ENCODE measurements around the gene AIRE. TPM values are rescaled to one million over a fixed set of nuclear protein-coding genes. Genes with fewer than 3 reads are reported as not detected.

AIRE gene
- polyA plus RNA-seq, 1 experiment = not detected

DNA sequence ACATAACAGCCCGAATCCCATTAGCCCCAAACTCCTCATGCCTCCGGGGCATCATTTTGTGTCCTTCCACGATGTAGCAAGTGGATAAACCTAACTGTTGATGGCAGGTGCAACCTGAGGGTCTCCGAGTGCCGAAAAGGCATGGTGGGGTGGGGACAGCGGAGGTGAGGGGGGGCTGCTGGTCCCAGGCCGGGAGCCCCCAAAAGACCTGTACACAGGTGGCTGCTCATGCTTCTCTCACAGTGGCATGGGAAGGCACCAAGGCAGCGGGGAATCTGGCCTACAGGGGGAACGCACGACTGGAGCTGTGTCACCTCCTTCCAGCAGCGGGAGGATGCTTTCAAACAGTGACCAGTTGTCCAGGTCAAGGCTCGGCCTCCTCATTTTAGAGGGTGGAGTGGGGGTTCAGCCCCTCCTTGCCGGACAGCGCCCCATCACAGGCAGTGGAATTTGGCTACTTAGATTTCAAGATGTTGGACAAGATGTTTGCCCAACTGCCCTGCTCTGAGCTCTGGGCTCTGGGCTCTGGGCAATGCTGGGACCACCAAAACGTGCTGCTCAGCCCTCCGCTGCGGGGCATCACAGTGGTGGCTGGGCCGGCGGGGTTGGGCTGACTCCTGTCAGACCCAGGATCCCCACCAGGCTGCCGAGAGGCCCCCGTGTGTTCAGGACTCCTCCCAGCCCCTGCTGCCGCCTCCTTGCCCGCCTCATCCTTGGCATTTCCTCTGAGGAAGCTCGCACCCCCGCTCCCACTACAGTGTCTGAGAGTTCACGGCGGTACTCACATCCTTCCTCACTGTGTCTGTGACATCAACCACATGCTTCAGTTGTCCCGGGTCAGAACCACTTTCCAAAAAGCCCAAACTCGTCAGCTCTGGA, 31.6 kb upstream of the AIRE start:
- H3K27ac ChIP-seq (ENCODE audit: low read depth, low read length) = no peak overlapping the region
- no peak for DNase-seq (ENCODE audit: low read depth, low spot score)
- H3K27me3 ChIP-seq (ENCODE audit: control insufficient read depth, insufficient read depth, low read length) = peaks cover 5% of the 10 kb centered on the region
- ChIA-PET POLR2A (no interaction called here), CTCF (no interaction called here)
- H3K9me3 ChIP-seq (ENCODE audit: control insufficient read depth, insufficient read depth, low read length) = no peaks in the 10 kb centered on the region; the same call in 1 of the 2 replicates
- TF ChIP-seq, protein P1, sequence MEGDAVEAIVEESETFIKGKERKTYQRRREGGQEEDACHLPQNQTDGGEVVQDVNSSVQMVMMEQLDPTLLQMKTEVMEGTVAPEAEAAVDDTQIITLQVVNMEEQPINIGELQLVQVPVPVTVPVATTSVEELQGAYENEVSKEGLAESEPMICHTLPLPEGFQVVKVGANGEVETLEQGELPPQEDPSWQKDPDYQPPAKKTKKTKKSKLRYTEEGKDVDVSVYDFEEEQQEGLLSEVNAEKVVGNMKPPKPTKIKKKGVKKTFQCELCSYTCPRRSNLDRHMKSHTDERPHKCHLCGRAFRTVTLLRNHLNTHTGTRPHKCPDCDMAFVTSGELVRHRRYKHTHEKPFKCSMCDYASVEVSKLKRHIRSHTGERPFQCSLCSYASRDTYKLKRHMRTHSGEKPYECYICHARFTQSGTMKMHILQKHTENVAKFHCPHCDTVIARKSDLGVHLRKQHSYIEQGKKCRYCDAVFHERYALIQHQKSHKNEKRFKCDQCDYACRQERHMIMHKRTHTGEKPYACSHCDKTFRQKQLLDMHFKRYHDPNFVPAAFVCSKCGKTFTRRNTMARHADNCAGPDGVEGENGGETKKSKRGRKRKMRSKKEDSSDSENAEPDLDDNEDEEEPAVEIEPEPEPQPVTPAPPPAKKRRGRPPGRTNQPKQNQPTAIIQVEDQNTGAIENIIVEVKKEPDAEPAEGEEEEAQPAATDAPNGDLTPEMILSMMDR (IDR thresholded peaks at IDR 0.05; ENCODE audit: low read depth, low read length) = no peak
- no peak overlapping the region for H3K4me3 ChIP-seq (ENCODE audit: low read depth, low read length)

DNA sequence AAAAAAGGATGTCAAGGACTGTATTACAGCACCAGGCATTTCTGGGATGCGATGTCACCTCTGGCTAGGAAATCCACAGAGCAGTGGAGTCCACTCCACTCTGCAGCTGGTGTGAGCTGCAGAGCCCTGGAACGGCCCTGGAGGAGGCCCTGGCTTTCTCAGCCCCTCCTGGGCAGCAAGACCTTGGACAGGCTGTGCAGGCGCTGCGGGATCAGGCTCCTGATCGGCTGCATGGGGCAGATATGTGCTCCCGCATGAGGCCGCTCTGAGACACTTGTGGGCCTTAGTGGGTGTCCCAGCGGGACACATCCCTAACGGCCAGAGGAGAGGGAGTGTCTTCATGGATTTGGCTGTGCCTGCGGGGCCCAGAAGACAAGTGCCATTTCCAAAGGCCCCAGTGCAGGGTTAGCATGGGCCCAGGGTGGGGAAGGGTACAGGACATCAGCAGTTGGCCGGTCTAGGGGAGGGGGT, 30.1 kb upstream of the AIRE start:
- ChIA-PET POLR2A (interaction anchor here (0.5 kb wide), 1 partner anchor 187 kb away, joined by 3 read pairs; no protein-coding TSS in a partner anchor), CTCF (no interaction called here)
- Histone ChIP-seq H3K27me3 (ENCODE audit: control insufficient read depth, insufficient read depth, low read length) (peaks cover 6% of the 10 kb centered on the region), H3K9me3 (ENCODE audit: control insufficient read depth, insufficient read depth, low read length) (no peaks in the 10 kb centered on the region; the same call in 1 of the 2 replicates), H3K4me3 (ENCODE audit: low read depth, low read length) (no peak overlapping the region), H3K27ac (ENCODE audit: low read depth, low read length) (no peak overlapping the region)
- no peak for DNase-seq (ENCODE audit: low read depth, low spot score)
- TF ChIP-seq, protein P1 (IDR thresholded peaks at IDR 0.05; ENCODE audit: low read depth, low read length) = no peak

DNA sequence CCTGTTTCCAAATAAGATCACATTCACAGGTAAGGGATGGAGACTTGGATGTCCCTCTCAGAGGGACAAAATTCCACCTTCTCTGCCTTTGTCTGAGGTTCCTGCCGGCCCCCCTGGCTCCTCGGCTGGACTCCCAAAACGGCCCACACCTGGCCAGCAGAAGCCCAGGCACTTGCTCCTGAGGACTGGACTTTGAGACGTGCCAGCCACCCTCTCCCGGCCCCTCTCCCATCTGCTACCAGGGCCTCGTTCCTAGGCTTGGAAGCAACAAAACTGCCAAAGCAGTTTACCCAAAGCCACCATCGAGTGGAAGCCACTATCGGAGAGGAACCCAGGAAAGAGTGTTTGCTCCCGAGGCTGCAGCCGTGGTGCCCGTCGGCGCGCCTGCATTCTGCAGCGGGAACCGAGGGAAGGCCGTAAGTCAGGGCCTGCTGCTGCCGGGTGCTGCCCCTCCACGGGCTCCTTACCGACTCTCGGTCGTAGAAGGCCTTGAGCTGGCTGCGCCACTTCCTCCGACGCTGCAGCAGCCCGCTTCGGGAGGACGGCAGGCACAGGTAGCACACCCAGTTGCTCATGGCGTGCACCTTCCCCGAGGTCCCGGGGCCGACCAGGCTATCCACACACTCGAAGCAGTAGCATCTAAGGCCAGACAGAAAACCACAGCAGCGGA, 27.5 kb upstream of the AIRE start:
- TF ChIP-seq, protein P1 (IDR thresholded peaks at IDR 0.05; ENCODE audit: low read depth, low read length) = no peak
- CTCF ChIA-PET = no interaction called here
- H3K27me3 ChIP-seq (ENCODE audit: control insufficient read depth, insufficient read depth, low read length) = peaks cover 9% of the 10 kb centered on the region
- no peaks in the 10 kb centered on the region; the same call in 1 of the 2 replicates for H3K9me3 ChIP-seq (ENCODE audit: control insufficient read depth, insufficient read depth, low read length)
- no peak overlapping the region for H3K4me3 ChIP-seq (ENCODE audit: low read depth, low read length)
- H3K27ac ChIP-seq (ENCODE audit: low read depth, low read length) = no peak overlapping the region
- POLR2A ChIA-PET = no interaction called here
- no peak for DNase-seq (ENCODE audit: low read depth, low spot score)

DNA sequence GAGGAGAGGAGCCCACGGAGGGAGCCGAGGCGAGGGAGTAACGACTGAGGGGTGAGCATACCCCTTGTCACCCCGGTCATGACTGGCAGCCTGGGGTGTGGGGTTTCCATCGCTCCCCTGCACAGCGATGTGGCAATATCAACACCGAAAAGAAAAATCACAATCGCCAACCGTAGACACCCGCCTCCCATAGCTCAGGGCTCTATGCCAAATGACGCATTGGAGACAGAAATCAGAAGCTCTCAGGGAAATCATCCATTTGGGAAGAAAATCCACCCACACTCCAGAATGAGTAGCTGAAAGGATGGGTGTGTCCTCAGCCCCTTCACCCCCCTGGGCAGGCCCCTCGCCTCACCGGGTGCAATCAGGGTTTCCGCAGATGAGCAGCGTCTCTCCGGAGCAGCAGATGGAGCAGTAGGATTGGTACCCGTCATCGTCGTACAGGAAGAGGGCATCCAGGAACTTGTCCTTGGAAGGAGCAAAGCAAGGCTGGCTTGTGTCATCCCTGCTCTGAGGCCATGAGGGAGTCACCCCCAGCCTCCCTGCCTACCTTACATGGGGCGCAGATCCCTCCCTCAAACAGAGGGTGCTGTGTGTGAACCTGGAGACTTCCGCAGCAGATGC, 26.5 kb upstream of the AIRE start:
- Histone ChIP-seq H3K27ac (ENCODE audit: low read depth, low read length) (no peak overlapping the region), H3K9me3 (ENCODE audit: control insufficient read depth, insufficient read depth, low read length) (no peaks in the 10 kb centered on the region; the same call in 1 of the 2 replicates), H3K4me3 (ENCODE audit: low read depth, low read length) (no peak overlapping the region), H3K27me3 (ENCODE audit: control insufficient read depth, insufficient read depth, low read length) (peaks cover 8% of the 10 kb centered on the region)
- DNase-seq (ENCODE audit: low read depth, low spot score) = no peak
- TF ChIP-seq, protein P1 (IDR thresholded peaks at IDR 0.05; ENCODE audit: low read depth, low read length) = no peak
- CTCF ChIA-PET = no interaction called here
- POLR2A ChIA-PET = no interaction called here
